Measurements from ENCODE around the gene ARMC3.

GRCh38 chr10:22897371-22897770, 30.5 kb upstream of the ARMC3 start:
- TF ChIP-seq CTCF (IDR thresholded peaks at IDR 0.05) (no peak), ZFX (IDR thresholded peaks at IDR 0.05; ENCODE audit: borderline replicate concordance) (no peak)

All from 22Rv1 (cell line).